RPMI7951 (cell line): ENCODE measurements around the gene ATXN2. TPM values are rescaled to one million over a fixed set of nuclear protein-coding genes. Genes with fewer than 3 reads are reported as not detected.

Experiments
- DNase-seq: peaks from one replicate; pipeline ENCODE4 v3.0.0-alpha.2; 2012; ENCODE audit warnings: low read depth
- total RNA-seq: library from RNA; depleted of rRNA; stranded (reverse); fragments of >200 nt; shearing (Covaris generic); gene quantifications from 2 replicates; pipeline ENCODE4 v1.2.3, GENCODE V29; 2014

The ATXN2 gene
- total RNA-seq, 1 experiment from 2014 or later = 11.2 TPM

- DNase-seq = no peak
These were observed 145.8 kb downstream of the ATXN2 start for GRCh38 chr12:111453071-111453989.

- peak; percentile 67 for DNase-seq
These were observed 147.4 kb downstream of the ATXN2 start for GRCh38 chr12:111451649-111452129.

GRCh38 chr12:111451232-111451631 lies 147.9 kb downstream of the ATXN2 start:
- no peak for DNase-seq

DNA sequence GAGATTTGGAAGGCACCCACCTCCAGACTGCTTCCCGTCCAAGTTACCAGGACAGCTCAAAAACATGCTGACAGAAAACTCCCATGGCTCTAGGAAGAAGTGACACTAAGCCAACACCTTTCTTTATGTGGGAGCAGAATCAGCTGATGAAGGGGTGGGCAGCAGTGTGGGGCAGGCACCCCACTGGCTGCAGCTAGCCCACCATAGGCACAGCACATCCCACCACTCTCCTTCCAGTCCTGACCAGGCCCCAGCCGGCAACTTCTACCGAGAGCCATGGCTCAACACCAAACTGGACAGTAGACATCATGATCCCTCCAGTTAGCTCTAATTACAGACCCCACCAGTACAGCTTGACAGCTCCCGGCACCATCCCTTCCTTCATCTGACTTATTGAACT lies 148.4 kb downstream of the ATXN2 start:
- DNase-seq = no peak

DNA sequence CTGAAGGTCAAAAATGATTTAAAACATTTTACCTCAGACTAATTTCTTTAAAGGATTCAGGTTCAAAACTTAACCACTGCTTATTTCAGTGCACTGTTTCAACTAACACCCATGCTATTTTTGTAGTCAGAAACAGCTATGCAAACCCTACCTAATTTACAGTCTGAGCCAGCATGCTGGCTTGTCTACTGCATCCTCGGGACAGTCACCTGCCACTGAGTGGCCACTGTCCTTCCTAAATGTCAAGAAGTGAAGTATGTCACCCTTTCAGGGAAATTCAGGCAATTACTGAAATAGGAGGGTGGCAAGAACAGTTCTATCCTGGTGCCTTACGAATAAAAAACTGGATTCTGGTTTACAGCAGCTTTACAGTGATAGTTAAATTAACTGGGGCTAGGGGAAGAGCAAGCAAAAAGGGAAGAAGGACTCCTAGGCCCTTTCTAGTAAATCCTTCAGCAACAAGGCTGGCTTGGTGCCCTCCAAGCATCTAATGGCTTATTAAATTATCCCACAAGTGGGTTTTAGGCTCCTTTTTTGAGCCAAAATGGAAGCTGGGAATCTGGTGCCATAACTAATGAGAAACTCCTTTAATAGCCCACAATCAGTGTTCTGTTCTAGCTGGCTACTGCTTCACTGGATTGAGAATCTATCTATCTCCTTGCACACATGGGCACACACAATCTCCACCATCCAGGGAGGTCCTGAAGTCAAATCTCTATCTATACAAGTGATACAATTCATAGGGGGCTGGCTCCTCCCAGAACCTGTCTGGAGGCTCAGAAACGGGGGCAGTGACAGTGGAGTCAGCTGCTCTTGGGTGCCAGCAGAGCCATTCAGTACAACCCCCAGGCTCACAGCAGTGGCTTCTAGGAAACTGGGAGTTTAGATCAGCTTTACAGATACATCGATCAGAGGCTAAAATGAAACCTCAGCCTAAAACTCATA lies 150.0 kb downstream of the ATXN2 start:
- DNase-seq = no peak

- no peak for DNase-seq
These were observed 150.8 kb downstream of the ATXN2 start for GRCh38 chr12:111448266-111448830.

GRCh38 chr12:111447571-111448265 lies 151.4 kb downstream of the ATXN2 start:
- DNase-seq = no peak

GRCh38 chr12:111446631-111447570 lies 152.2 kb downstream of the ATXN2 start:
- DNase-seq = no peak

- peak; percentile 90 for DNase-seq
These were observed 153.2 kb downstream of the ATXN2 start for GRCh38 chr12:111445726-111446581.

- DNase-seq = peak; percentile 70
These were observed 154.0 kb downstream of the ATXN2 start for GRCh38 chr12:111444925-111445725.

GRCh38 chr12:111444314-111444924 lies 154.7 kb downstream of the ATXN2 start:
- DNase-seq = peak; percentile 91

DNA sequence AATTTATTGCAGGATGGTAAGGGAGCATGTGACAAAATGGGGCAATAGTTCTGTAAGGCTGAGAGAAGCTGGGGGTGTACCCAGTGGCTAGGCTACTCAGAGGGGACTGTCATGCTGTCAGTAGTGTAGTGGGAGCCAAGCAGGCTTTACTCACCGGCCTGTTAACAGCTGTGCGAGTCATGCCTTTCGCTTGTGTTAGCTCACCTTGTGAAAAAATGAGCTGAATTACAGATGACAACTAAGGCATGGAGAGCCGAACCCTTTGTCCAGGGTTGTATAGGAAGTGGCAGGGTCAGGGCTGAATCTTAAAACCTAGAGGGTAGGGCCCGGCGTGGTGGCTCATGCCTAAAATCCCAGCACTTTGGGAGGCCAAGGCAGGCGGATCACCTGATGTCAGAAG lies 155.5 kb downstream of the ATXN2 start:
- peak; percentile 61 for DNase-seq

GRCh38 chr12:111443086-111443485 lies 156.0 kb downstream of the ATXN2 start:
- no peak for DNase-seq

DNA sequence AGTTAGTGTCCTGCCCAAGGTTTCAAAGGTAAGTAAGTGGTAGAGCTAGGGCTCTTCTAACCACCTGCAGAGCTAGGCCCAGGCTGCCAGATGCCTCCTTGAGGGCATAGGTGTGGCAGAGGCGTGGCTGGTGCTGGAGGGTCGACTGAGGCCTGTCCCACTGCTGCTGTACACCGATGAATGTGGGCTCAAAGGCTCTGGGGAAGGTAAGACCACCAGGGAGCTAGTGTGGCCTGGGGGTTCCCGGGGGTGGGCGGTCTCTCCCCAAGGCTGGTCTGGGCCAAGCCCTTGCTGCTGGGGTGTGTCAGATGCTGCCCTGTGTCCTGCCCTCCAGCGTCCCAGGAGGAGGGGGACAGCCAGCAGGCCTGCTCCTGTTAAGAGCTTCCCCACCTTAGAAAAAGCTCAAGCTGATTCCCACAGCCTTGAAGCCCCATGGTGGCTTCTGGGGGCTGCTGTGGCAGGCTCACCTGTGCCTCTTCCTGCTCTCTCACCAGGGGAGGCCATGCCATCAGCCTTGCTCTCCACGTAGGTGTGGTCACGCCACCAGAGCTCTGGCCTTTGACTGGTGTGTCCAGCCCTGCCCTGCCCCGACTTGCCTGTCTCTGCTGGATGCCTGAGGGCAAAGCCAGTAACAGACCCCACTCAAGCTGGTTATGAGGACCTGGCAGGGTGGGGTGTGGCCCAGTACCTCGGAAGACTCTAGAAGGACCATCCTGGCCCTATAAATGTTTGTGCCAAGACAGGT lies 156.6 kb downstream of the ATXN2 start:
- no peak for DNase-seq

DNA sequence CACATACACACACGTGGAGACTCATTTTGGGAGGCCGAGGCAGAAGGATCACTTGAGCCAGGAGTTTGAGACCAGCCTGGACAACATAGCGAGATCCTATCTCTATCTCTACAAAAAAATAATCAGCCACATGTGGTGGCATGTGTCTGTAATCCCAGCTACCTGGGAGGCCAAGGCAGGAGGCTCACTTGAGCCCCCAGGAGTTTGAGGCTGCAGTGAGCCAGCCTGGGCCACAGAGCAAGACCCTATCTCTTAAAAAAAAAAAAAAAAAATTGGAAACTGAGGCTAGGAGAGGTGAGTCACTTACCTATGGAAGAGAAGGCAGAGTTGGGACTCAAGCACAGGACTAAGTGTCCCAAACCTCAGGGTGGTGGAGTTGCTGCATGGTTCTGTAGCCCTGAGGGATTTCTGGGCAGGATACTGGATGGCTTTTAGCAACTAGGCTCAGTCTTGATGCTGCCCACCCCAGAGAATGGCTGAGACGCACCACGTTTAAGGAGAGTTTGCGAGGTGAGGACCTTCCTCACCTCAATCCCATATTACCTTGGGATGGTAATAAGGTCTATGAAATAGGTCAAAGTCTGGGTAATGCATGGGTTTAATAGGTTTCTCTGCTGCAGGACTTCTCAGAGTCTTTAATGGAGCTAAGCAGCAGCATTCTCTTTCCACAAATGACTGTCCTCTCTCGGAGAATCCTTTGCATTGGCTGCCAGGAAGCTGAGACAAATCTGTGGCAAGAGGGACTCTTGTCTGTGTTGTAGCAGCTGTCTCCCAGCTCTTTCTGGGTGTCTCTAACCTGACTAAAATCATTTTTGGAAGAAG lies 157.8 kb downstream of the ATXN2 start:
- DNase-seq = no peak

GRCh38 chr12:111440631-111441030 lies 158.5 kb downstream of the ATXN2 start:
- DNase-seq = no peak
